Activated T-cell treated with anti-CD3 and anti-CD28 coated beads, Interleukin-2, amount 50 U/mL, for 72 hours (primary cell): Measurements from ENCODE around the gene DENND1A. TPM values are rescaled to one million over a fixed set of nuclear protein-coding genes. Genes with fewer than 3 reads are reported as not detected.
"Not testable (repeated sequence)": the region's sequence is repeated elsewhere in the genome, so short reads cannot be mapped to it uniquely, and the experiment has no call there.

Source experiments
- ATAC-seq, 2 donors: fragments of 150-1000 bp; cut with Tn5 transposase; replicated peaks in 1 of 2; 2 replicates each; pipeline ENCODE4 v1.10.0; 2021; ENCODE audit warnings: moderate library complexity in 2 of 2, mild to moderate bottlenecking in 1 of 2
- DNase-seq, 2 donors: peaks; one replicate each; pipeline ENCODE4 v3.0.0; 2021 to 2022; ENCODE audit warnings: mixed read lengths in 1 of 2
- H3K27ac Mint-ChIP-seq: one replicate; pipeline ENCODE4 v1.8.0; 2022; ENCODE audit warnings: mild to moderate bottlenecking, moderate library complexity, mixed read lengths
- H3K27me3 Mint-ChIP-seq: one replicate; pipeline ENCODE4 v1.8.0; 2022; ENCODE audit warnings: low read depth, mixed read lengths
- H3K36me3 Mint-ChIP-seq, 2 donors: one replicate each; pipeline ENCODE4 v1.8.0; 2022; ENCODE audit warnings: mixed read lengths in 2 of 2, mild to moderate bottlenecking in 1 of 2; ENCODE audit not compliant: insufficient read depth in 2 of 2
- H3K4me1 Mint-ChIP-seq: one replicate; pipeline ENCODE4 v1.8.0; 2022; ENCODE audit warnings: low read depth, mixed read lengths
- H3K4me3 Mint-ChIP-seq, 2 donors: one replicate each; pipeline ENCODE4 v1.8.0; 2022; ENCODE audit warnings: mild to moderate bottlenecking in 2 of 2, mixed read lengths in 2 of 2, moderate library complexity in 2 of 2
- H3K9me3 Mint-ChIP-seq, 2 donors: one replicate each; pipeline ENCODE4 v1.8.0; 2022; ENCODE audit warnings: mixed read lengths in 2 of 2
- total RNA-seq, 2 donors: library from RNA; stranded (reverse); gene quantifications; one replicate each; pipeline ENCODE4 v1.2.3, GENCODE V29; 2022

The DENND1A gene
- total RNA-seq, 2 donors from 2014 or later, result 18.3 to 18.5 TPM

GRCh38 chr9:123959787-123960186 is 29.9 kb upstream of the DENND1A start:
- H3K27me3 Mint-ChIP-seq, result peaks cover 50% of the 10 kb centered on the region
- no peak overlapping the region for H3K27ac Mint-ChIP-seq
- peaks cover 9% of the 10 kb centered on the region for H3K4me1 Mint-ChIP-seq
- H3K36me3 Mint-ChIP-seq, result no peaks in the 10 kb centered on the region
- no peak overlapping the region for H3K4me3 Mint-ChIP-seq
- ATAC-seq, result no peak
- no peak for DNase-seq
- no peaks in the 10 kb centered on the region for H3K9me3 Mint-ChIP-seq

- no peaks in the 10 kb centered on the region for H3K36me3 Mint-ChIP-seq
- ATAC-seq, result no peak
- DNase-seq, result no peak
- H3K4me3 Mint-ChIP-seq, result no peak overlapping the region
- peaks cover 19% of the 10 kb centered on the region for H3K4me1 Mint-ChIP-seq
- H3K27me3 Mint-ChIP-seq, result peaks cover 39% of the 10 kb centered on the region
- no peak overlapping the region for H3K27ac Mint-ChIP-seq
- H3K9me3 Mint-ChIP-seq, result no peaks in the 10 kb centered on the region
These were observed 27.8 kb upstream of the DENND1A start for GRCh38 chr9:123957731-123958130.

GRCh38 chr9:123957168-123957721 is 27.3 kb upstream of the DENND1A start:
- DNase-seq (no peak), ATAC-seq (no peak)
- H3K27ac Mint-ChIP-seq, result no peak overlapping the region
- H3K27me3 Mint-ChIP-seq, result peaks cover 39% of the 10 kb centered on the region
- H3K4me3 Mint-ChIP-seq, result no peak overlapping the region
- peaks cover 19% of the 10 kb centered on the region for H3K4me1 Mint-ChIP-seq
- H3K9me3 Mint-ChIP-seq, result no peaks in the 10 kb centered on the region
- no peaks in the 10 kb centered on the region for H3K36me3 Mint-ChIP-seq

GRCh38 chr9:123955637-123956036 is 25.7 kb upstream of the DENND1A start:
- H3K27me3 Mint-ChIP-seq, result peaks cover 24% of the 10 kb centered on the region
- H3K27ac Mint-ChIP-seq, result no peak overlapping the region
- no peak overlapping the region for H3K4me3 Mint-ChIP-seq
- no peaks in the 10 kb centered on the region for H3K36me3 Mint-ChIP-seq
- no peaks in the 10 kb centered on the region for H3K9me3 Mint-ChIP-seq
- DNase-seq (no peak), ATAC-seq (no peak)
- H3K4me1 Mint-ChIP-seq, result peaks cover 19% of the 10 kb centered on the region

GRCh38 chr9:123954518-123955280 is 24.8 kb upstream of the DENND1A start:
- Mint-ChIP-seq H3K27me3 (peaks cover 14% of the 10 kb centered on the region), H3K4me3 (no peak overlapping the region)

GRCh38 chr9:123952641-123953495 is 22.9 kb upstream of the DENND1A start:
- Mint-ChIP-seq H3K4me1 (peaks cover 18% of the 10 kb centered on the region), H3K36me3 (no peaks in the 10 kb centered on the region), H3K27me3 (peaks cover 5% of the 10 kb centered on the region), H3K9me3 (no peaks in the 10 kb centered on the region), H3K27ac (no peak overlapping the region), H3K4me3 (no peak overlapping the region)
- DNase-seq (no peak), ATAC-seq (no peak)

More at GRCh38 chr9:123954518-123955280, 24.8 kb upstream of the DENND1A start:
- Mint-ChIP-seq H3K27ac (no peak overlapping the region), H3K36me3 (no peaks in the 10 kb centered on the region), H3K9me3 (no peaks in the 10 kb centered on the region), H3K4me1 (peaks cover 19% of the 10 kb centered on the region)
- no peak for DNase-seq
- no peak for ATAC-seq

GRCh38 chr9:123948286-123948685 is 18.4 kb upstream of the DENND1A start:
- H3K27me3 Mint-ChIP-seq, result no peaks in the 10 kb centered on the region
- no peak overlapping the region for H3K4me3 Mint-ChIP-seq
- peaks cover 0 to 3% of the 10 kb centered on the region in 2 donors for H3K9me3 Mint-ChIP-seq

GRCh38 chr9:123947326-123947725 is 17.4 kb upstream of the DENND1A start:
- Mint-ChIP-seq H3K4me1 (no peaks in the 10 kb centered on the region), H3K9me3 (peaks cover 0 to 3% of the 10 kb centered on the region in 2 donors), H3K36me3 (no peaks in the 10 kb centered on the region), H3K27me3 (no peaks in the 10 kb centered on the region), H3K27ac (no peak overlapping the region), H3K4me3 (no peak overlapping the region)
- no peak for ATAC-seq
- DNase-seq, result no peak

More at GRCh38 chr9:123948286-123948685, 18.4 kb upstream of the DENND1A start:
- ATAC-seq, result no peak
- DNase-seq, result no peak
- Mint-ChIP-seq H3K36me3 (no peaks in the 10 kb centered on the region), H3K27ac (no peak overlapping the region), H3K4me1 (peaks cover 4% of the 10 kb centered on the region)

- ATAC-seq (no peak), DNase-seq (no peak)
- Mint-ChIP-seq H3K4me1 (peaks cover 1% of the 10 kb centered on the region), H3K36me3 (no peaks in the 10 kb centered on the region), H3K9me3 (peaks cover 0 to 3% of the 10 kb centered on the region in 2 donors), H3K4me3 (no peak overlapping the region), H3K27me3 (no peaks in the 10 kb centered on the region), H3K27ac (no peak overlapping the region)
These were observed 16.3 kb upstream of the DENND1A start for GRCh38 chr9:123946101-123946821.

- Mint-ChIP-seq H3K27me3 (no peaks in the 10 kb centered on the region), H3K9me3 (peaks cover 0 to 3% of the 10 kb centered on the region in 2 donors), H3K36me3 (no peaks in the 10 kb centered on the region), H3K4me1 (peaks cover 6% of the 10 kb centered on the region), H3K4me3 (no peak overlapping the region), H3K27ac (no peak overlapping the region)
- ATAC-seq (no peak), DNase-seq (no peak)
These were observed 15.6 kb upstream of the DENND1A start for GRCh38 chr9:123945532-123945931.

- not testable (repeated sequence) for H3K4me3 Mint-ChIP-seq, H3K27me3 Mint-ChIP-seq, ATAC-seq, H3K4me1 Mint-ChIP-seq, H3K27ac Mint-ChIP-seq, H3K9me3 Mint-ChIP-seq, H3K36me3 Mint-ChIP-seq, DNase-seq
These were observed 14.5 kb upstream of the DENND1A start for GRCh38 chr9:123944464-123944863.

- Mint-ChIP-seq H3K27me3 (peaks cover 7% of the 10 kb centered on the region), H3K36me3 (no peaks in the 10 kb centered on the region), H3K4me3 (no peak overlapping the region)
These were observed 13.7 kb upstream of the DENND1A start for GRCh38 chr9:123943671-123944070.

More at GRCh38 chr9:123943671-123944070, 13.7 kb upstream of the DENND1A start:
- H3K27ac Mint-ChIP-seq, result no peak overlapping the region
- H3K4me1 Mint-ChIP-seq, result peaks cover 6% of the 10 kb centered on the region
- DNase-seq (no peak), ATAC-seq (no peak)
- peaks cover 0 to 3% of the 10 kb centered on the region in 2 donors for H3K9me3 Mint-ChIP-seq
